Lower leg skin (tissue), 3 donors: ENCODE data around the gene GJA9.

Experiments
- POLR2A ChIP-seq, 2 donors: fragments of 450-650 bp; IDR thresholded peaks; one replicate each; pipeline ENCODE4 v1.6.1; 2016 to 2017; ENCODE audit warnings: antibody characterized with exemption in 2 of 2, mild to moderate bottlenecking in 1 of 2, moderate library complexity in 1 of 2
- TF ChIP-seq, protein P1 (sequence below), 3 donors: fragments of 450-650 bp; IDR thresholded peaks; one replicate each; pipeline ENCODE4 v1.5.1; 2016; ENCODE audit warnings: antibody characterized with exemption in 3 of 3, mild to moderate bottlenecking in 3 of 3, moderate library complexity in 2 of 3

GRCh38 chr1:38925391-38925790 is 44.0 kb upstream of the GJA9 start:
- TF ChIP-seq POLR2A (IDR thresholded peaks at IDR 0.05): no peak
- TF ChIP-seq, protein P1, sequence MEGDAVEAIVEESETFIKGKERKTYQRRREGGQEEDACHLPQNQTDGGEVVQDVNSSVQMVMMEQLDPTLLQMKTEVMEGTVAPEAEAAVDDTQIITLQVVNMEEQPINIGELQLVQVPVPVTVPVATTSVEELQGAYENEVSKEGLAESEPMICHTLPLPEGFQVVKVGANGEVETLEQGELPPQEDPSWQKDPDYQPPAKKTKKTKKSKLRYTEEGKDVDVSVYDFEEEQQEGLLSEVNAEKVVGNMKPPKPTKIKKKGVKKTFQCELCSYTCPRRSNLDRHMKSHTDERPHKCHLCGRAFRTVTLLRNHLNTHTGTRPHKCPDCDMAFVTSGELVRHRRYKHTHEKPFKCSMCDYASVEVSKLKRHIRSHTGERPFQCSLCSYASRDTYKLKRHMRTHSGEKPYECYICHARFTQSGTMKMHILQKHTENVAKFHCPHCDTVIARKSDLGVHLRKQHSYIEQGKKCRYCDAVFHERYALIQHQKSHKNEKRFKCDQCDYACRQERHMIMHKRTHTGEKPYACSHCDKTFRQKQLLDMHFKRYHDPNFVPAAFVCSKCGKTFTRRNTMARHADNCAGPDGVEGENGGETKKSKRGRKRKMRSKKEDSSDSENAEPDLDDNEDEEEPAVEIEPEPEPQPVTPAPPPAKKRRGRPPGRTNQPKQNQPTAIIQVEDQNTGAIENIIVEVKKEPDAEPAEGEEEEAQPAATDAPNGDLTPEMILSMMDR (IDR thresholded peaks at IDR 0.05): no peak
